NCI-H1436 treated with DMSO at 0.1 percent for 48 hours (cell line): ENCODE data around the gene PADI3.

Experiments
- DNase-seq: peaks from one replicate; lab custom pipeline; 2025; lab: John Stamatoyannopoulos, UW

PADI3 gene

DNA sequence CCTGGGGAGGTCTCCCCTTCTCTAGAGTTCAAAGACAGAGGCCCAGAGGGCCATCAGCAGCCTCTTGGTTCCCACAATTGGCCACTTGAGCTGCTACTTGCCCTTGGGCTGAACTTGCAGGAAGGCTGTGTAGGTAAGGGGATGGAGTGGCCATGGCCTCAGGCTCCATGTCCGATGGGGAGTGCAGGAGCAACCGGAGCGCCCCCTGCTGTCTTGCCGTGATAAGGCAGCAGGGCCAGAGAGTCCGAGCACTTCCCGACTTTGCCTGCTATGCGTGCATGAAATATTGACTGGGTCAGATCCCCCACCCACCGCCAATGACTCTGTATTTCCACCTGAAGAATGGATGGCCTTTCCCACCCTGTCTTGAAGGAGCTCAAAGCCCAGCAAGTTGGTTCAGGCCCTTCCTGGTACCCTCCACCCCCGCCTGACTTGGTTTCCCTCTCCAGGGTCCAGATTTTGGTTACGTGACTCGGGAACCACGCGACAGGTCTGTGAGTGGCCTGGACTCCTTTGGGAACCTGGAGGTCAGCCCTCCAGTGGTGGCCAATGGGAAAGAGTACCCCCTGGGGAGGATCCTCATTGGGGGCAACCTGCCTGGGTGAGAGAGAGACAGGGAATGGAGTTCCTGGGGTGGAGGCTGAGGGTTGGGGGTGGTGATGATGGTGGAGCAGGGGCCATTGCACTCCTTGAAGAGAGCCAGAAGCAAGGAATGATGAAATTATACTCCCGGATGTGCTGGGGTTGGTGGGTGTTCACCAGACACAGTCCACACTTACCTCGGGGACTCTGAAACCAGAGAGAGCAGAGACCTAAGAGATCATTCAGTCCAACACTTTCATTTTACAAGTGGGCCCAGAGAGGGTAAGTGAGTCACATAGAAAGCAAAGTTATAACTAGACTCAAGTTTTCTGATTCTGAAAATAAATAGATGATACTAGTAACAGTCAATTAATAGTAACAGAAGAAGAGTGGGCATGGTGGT lies 25.6 kb downstream of the PADI3 start:
- DNase-seq, result no peak

DNA sequence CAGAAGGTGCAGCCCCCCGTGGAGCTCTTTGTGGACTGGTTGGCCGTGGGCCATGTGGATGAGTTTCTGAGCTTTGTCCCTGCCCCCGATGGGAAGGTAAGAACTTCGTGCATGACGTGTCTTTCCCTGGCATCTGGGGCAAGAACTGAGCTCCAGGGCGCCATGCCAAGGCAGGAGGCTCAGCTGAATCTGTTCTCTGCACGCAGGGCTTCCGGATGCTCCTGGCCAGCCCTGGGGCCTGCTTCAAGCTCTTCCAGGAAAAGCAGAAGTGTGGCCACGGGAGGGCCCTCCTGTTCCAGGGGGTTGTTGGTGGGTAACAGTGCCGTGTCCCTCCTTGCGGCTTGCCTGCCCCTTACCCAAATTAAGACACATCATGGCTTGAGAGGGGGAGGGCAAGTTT lies 27.7 kb downstream of the PADI3 start:
- no peak for DNase-seq

DNA sequence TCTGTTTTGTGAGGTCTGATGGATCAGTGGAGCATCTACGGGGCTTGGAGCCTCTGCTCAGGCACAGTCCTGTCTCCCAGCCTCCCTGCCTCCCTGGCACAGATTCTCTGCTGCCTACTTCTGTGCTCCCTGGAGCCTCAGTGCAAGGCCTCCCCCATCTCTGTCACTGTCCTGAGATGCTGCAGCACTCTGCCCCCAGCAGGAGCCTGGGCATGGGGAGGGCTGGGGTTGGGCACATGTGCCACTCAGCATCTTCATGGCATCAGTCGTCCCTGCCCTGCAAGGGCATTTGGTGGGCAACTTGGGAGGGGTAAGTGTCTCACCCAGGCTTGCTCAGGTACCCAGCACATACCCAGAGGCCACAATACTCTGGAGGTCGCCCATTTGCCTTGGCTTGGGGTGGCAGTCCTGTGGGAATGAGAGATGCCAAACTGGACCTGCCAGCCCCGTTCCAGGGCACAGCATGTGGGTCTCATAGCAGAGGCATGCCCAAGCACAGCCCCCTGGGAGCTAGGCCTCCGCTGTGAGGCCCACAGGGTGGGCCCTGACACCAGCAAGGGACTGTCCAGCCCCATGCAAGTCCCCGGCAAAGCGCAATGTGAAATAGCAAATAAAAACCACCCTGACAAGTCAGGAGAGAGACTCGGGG lies 28.7 kb downstream of the PADI3 start:
- no peak for DNase-seq

DNA sequence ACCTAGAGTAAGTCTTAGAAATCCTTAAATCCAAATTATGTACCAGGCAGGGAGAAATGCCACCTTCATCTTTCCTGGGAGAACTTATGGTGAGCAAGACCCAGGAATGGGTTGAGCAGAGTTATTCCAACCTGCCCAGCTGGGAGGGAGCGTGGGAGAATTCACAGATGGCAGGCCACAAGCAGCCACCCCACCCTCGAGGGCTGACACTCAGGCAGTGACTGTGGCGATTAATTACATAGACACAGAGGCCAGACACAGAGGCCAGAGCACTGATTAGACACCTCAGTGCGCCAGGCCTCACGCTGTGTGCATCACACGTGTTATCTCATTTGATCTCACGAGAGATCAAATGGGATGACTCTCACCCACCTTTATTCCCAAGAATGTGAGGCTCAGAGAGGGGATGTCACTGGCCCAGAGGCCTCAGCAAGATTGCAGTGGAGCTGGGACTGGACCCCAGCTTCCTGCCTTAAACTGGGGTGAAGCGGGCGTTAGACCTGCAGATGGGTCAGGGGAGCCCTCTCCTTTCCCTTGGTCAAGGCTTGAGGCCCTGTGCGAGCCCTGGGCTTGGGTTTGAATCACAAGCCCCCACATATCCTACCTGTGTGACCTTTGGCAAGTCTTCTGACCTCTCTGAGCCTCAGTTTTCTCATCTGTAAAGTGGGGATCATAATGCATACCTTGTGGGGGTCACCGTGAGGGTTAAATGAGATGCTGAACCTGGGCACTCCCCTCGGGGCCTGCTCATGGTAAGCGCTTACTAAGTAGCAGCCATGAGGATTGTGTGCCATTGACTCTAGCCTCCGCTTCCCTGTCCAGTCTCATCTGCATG lies 30.3 kb downstream of the PADI3 start:
- DNase-seq, result no peak

DNA sequence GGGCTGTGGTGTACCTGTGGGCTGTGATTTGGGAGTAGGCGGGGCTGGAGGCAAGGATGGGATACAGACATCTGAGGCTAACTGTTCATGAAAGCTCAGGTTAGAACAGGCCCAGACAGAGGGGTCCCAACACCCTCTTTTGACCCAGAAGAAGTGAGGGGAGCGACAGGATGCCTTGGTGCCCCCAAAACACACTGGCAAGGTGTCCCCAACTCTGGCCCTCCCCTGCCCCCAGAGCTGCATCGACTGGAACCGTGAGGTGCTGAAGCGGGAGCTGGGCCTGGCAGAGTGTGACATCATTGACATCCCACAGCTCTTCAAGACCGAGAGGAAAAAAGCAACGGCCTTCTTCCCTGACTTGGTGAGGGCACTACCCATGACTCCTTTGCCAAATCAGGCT lies 31.5 kb downstream of the PADI3 start:
- no peak for DNase-seq

DNA sequence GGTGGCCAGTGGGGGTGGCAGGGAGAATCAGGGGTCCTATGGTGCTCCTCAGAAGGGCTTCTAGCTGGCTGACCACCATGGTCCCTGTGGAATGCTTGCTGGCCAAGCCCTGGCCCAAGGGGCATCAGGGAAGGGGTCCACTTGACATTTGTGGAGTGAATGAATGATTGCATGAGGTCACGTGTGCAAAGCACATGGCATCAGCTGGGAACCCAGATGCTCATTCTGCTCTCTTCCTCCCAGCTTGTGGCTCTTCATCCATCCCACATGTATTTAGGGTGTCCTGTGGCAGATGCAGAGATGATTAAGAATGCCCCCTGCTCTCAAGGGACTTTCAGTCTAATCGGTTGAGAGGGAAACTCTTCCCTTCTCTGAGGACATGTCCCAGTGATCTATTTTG lies 32.0 kb downstream of the PADI3 start:
- DNase-seq, result no peak

DNA sequence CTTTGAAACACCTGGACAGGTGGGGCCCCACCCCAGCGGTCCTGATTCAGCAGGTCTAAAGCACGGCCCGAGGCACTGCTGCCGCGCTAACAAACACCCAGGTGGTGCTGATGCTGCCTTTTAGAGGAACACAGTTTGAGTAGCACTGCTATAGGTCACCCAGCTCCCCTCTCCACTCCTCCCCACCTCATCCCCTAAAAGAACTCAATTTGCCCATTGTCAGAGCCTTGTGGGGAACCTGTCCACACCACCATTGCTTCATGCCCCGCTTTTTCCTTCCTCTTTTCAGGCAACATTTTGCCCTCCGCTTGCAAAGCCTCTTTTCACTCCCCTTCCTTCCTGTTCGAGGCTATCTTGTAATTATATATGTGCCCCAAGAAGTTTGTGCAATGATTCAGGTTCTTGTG lies 32.9 kb downstream of the PADI3 start:
- DNase-seq, result no peak

DNA sequence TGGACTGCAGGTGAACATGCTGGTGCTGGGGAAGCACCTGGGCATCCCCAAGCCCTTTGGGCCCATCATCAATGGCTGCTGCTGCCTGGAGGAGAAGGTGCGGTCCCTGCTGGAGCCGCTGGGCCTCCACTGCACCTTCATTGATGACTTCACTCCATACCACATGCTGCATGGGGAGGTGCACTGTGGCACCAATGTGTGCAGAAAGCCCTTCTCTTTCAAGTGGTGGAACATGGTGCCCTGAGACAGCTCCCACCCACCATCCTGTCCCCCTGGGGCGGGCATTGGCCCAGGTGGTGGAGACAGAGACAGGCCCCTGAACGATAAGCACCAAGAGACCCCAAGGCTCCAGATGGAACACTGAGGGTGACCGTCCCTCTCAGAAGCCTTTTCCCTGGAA lies 33.9 kb downstream of the PADI3 start:
- DNase-seq, result no peak

DNA sequence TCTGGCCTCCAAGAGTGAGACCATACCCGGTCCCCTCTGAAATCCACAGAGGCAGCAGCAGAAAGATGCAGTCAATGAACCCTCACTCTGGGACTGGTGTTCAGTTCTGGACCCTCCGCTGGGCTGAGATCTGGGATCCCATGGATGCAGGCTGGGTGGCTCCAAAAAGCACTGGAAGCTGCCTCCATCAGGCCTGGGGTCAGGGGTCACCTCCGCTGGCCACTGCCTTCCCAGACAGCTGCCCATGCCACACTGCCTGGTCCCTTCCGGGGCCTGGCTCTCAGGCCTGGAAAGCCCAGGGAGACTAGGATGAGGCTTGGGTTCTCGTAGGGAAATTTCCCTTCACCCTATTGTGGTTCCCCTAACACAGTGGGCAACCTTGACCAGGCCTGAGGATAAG lies 37.7 kb downstream of the PADI3 start:
- DNase-seq, result no peak

DNA sequence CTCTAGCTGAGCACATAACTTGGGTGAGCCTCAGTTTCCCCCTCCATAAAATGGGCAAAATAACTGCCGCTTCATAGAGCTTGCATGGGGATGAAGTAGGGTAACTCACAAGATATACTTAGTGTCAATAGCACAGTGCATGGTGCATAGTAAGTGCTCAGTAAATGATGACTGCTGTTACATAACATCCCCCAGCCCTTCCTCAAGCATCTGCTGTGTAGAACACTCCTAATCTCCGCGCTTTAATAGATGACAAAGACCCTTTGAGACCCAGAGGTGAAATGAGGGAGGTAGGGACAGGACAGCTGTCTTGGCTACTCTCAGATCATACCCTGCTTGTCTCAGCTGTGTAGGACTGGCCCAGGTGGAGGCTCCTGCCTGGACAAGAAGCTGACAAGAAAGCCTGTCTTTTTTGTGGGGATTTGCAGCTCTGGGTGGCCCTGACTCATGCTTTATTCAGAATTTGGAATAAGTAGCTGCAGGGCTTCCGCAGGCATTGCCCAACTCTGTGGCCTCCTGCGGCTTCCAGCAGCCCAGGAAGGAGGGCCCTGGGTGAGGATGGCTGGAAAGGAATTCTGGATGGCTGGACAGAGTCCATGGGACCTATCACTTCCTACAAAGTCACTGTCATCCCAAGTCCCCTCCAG lies 38.4 kb downstream of the PADI3 start:
- DNase-seq, result no peak

DNA sequence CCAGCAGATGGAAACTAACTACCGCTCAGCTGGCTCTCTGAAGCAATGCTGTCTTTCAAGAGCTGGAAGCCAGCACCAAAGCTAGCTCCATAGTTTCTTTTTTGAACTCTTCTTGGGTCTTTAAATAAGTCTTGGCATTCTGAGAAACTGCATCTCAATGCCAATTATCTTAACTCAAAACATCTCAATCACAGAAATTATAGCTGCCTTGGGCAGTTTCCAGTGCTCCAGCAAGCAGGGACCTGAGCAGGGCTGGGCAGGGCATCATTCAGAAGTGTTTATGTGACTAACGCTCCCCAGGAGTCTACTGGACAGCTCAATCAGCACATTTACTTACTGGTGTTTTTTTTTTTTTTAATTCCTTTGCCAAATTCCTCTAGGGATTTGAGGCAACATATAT lies 40.8 kb downstream of the PADI3 start:
- DNase-seq, result no peak

DNA sequence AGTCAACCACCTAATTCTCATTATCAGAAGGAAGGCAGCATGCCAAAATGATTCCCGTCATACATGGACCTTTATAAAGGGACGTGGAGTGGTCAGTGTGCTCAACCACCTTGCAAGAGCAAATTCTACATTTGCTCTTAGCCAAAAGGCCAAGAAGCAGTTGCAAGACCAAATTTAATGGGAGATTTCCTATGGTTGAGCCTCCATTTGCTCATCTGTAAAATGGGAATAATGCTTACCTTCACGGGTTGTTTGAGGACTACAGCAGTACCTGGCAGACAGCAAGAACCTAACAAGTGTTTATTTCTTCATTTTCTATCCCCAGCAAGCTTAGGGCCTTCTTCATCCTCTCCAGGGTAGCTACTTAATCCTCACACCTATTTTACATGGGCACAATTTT lies 41.7 kb downstream of the PADI3 start:
- no peak for DNase-seq

DNA sequence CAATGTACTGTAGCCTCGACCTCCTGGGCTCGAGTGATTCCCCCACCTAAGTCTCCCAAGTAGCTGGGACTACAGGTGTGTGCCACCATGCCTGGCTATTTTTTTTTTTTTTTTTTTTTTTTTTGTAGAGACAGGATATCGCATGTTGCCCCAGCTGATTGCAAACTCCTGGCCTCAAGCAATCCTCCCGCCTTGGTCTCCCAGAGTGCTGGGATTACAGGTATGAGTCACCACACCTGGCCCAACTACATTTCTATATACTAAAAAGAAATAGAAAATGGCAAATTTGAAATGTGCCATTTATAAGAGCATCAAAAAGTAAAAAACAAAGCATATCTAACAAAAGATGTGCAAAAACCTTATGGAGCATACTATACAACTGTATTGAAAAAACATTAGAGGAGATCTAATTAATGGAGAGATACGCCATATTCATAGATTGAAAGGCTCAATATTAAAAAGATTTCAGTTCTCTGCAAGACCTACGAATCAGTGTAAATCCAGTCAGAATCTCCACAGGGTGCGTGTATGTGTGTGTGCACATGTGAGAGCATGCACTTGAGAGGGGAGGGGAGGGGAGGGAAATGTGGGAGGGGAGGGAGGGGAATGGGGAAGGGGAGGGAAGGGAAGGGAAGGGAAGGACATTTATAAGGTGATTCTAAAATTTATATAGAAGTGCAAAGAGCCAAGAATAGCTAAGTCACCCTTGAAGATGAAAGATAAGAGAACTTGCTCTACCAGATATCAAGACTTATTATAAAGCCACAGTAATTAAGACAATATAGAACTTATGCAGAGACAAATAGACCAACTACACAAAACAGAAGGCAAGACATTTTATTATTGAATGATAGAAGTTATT lies 43.6 kb downstream of the PADI3 start:
- DNase-seq, result no peak

DNA sequence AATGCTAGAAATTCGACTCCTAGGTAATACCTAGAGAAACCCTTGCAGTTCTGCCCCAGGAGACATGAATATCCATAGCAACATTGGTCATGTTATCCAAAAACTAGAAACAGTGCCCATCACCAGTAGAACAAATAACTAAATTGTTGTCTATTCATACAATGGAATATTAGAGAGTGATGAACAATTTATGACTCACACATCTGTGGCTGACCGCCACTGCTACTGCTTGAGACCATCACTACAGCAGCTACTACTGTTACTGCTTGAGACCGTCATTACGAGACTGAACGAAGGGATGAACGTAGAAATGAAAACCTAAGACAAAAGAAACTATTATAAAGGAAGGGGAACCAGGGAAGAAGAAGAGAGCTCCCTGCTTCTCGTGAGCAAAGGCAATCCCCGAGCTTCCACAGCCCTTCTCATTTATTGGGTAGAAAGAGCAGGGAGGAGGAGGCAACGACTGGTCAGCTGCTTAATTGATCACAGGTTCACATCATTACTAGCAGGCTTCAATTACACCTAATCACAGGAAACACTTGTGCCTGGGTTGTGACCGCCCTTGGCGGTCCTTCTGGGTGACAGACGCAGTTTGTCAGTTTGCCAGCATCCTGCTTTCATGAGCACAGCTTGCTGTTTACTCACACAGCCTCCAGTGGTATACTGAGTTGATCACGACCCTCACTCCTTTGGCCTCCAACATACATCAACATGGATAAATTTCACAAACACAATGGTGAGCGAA lies 45.0 kb downstream of the PADI3 start:
- no peak for DNase-seq

DNA sequence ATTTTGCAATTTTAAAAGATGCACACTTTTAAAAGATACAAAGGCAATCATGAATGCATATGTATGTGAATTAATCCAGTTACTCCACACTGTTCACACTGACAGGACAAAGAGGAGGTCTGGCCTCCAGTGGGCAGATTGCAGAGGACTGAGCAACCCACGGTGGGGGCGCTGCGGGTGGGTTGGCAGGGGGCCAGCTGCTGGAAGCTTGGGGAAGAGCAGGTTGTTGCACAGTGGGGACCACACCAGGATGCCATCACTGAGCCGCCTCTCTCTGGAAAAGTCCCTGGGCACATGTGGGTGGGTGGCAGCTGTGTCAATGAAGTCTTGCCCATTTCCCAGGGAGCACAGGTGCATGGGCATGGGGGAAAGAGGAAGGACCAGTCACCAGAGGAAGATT lies 46.4 kb downstream of the PADI3 start:
- no peak for DNase-seq

DNA sequence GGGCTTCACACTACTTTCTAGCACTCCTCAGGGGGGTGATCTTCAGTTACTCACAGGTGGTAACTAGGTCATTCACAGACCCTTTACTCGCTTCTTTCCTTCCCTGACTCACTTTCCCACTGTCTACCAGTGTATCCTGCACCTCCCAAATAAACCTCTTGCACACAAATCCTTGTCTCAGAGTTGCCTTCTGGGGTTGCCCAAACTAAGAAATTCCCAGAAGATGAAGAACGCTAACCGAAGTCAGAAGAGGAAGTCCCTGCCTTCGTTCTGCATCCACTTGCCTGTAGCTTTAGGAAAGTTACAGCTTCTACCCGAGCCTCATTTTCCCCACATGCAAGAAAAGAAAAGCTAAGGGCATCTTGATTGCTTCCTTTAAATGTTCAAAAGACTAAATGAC lies 47.2 kb downstream of the PADI3 start:
- no peak for DNase-seq

DNA sequence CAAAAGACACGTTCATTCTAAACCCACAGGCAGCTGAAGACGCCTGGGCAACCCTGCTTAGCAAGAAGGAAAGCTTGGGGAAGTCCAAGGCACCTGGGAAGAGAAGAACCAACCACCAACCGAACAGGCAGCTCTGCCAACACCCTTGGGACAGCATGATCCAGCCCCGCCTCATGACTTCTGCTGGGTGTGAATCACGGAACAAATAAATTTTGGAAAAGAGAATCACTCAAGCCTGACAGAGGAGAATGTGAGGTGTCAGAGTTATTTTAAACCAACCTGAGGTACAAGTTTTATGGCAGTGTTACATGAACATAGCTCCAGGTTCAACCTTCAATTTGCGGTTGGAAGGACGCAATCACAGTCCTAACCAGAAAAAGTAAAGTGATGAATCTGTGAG lies 49.1 kb downstream of the PADI3 start:
- no peak for DNase-seq

DNA sequence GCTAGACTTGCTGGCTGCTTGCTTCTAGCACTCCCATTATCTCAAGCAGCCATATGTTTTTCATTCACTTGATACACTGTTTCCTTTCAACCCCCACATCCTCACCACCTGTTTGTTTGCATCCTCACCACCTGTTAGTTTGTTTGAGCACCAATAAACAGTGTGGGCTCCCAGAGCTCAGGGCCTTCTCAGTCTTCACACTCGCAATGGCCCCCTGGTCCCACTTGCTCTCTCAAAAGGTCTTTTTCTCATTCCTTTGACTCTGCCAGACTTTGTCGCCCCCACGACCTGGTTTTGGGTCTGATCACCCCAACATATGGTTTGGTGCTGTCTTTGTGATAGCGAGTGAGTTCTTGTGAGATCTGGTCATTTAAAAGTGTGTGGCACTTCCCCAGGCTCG lies 52.9 kb downstream of the PADI3 start:
- no peak for DNase-seq

DNA sequence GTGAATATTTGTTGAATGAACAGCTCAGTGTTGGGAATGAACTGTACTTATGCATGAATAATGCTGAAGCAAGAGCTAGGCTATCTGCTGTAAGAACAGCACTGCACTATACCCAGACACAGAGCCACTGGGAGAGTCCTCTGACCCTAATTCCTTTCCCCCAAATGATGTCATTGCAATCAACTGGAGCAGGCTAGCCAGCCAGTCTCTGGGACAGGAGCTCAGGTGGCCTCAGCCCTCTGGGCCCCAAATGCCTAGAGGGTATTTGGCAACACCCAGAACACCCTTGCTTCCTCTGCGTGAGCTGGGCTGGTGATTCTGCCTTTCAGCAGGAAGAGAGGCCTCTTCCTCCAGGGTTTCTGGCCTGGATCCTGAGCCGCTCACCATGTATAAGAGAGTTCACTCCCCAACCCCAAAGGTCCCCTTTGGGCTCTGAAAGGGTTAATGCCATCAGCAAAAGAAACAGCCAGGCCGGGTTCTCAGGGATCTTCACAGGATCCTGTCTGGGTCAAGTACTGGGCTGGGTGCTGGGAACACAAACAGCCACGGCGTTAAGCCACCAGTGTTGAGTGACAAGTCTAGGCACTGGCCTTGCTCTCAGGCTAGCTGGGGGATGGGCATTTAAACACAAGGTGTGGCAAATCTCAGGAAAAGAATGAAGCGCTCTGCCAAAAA lies 55.4 kb downstream of the PADI3 start:
- no peak for DNase-seq

DNA sequence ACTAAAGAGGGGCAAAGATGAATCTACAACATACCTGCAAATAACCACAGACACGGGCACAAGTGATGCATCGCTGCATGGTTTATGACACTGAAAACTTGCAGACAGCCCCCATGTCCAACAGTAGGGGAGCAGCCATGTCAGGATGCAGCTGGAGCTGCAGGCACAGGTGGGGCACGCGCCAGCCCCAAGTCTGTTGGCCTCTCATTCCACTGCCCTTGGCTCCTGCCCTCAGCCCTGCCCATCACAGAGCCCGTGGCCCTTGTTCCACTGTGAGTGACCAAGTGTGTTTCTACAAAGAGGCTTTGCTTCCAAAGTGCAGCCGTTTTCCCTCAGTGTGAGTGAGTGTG lies 55.9 kb downstream of the PADI3 start:
- no peak for DNase-seq
